ENCODE results near the gene BRD8. TPM values are rescaled to one million over a fixed set of nuclear protein-coding genes. Genes with fewer than 3 reads are reported as not detected.
"Not testable (repeated sequence)": the region's sequence is repeated elsewhere in the genome, so short reads cannot be mapped to it uniquely, and the experiment has no call there.

The BRD8 gene
- total RNA-seq (2012; rRNA removed), result 25.8 and 28.1 TPM in 2 replicates

- Histone ChIP-seq H3K4me1 (ENCODE audit: control insufficient read depth, insufficient read depth, low read length) (peaks cover 19% of the 10 kb centered on the region), H3K9ac (ENCODE audit: low read depth, low read length) (peak within 1 kb of the TSS; percentile 94), H3K4me2 (ENCODE audit: low read length) (peak within 1 kb of the TSS; percentile 88), H3K4me3 (ENCODE audit: low read length) (peak within 1 kb of the TSS; percentile 84), H3K27me3 (ENCODE audit: control insufficient read depth, insufficient read depth, low read length) (no peaks in the 10 kb centered on the region), H3K36me3 (ENCODE audit: insufficient read depth, low read length) (peaks cover 47% of the 10 kb centered on the region), H3K9me3 (replicated peaks; ENCODE audit: low read length) (no peaks in the 10 kb centered on the region)
Observed at GRCh38 chr5:138178516-138179276, at the start of gene BRD8, which contains the start of gene KIF20A. Gene BRD8 (minus strand): TSS chr5:138178630. CDS start chr5:138178614, 16 bp downstream. Gene KIF20A (plus strand): TSS chr5:138179112. CDS start chr5:138179681, 569 bp downstream.

DNA sequence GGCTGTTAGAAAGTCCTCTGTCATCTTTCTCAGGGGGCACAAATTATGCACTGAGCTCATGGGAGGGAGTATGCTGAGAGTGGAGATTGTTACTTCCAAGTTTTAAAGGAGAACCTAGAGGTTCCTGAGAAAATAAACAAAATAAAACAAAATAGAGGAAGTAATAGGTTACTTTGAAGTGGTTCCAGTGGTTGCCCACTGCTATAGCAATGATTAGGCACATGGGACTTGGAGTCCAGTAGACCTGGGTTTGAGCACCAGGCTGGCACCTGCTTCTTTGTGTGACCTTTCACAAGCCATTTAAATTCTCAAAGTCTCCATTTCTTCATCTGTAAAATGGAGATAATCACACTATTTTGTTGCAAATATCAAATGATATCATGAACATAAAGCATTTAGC, 48.5 kb upstream of the BRD8 start:
- H3K4me3 ChIP-seq (ENCODE audit: low read length), result no peak overlapping the region
- H3K9ac ChIP-seq (ENCODE audit: low read depth, low read length), result no peak overlapping the region
- H3K4me1 ChIP-seq (ENCODE audit: control insufficient read depth, insufficient read depth, low read length), result no peaks in the 10 kb centered on the region
- peaks cover 7% of the 10 kb centered on the region for H3K27me3 ChIP-seq (ENCODE audit: control insufficient read depth, insufficient read depth, low read length)
- no peaks in the 10 kb centered on the region for H3K36me3 ChIP-seq (ENCODE audit: insufficient read depth, low read length)
- no peak overlapping the region for H3K4me2 ChIP-seq (ENCODE audit: low read length)
- no peaks in the 10 kb centered on the region for H3K9me3 ChIP-seq (replicated peaks; ENCODE audit: low read length)

DNA sequence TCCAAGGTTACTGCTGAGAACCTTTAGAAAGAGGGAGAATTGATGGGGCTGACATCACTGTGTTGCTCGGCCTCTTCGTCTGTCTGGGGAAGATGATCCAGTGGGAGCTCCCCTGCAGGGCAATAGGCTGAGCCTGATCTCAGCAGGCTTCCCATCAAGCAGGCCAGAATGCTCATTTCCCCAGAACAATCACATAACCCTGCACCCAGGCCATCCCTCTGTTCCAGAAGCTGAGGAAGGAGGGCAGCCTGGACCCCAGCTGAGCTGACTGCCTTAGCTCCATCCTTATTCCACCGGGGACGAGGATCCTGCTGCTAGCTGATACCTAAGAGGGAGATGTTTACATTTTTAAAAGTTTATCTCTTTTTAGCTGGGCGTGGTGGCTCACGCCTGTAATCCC, 46.3 kb upstream of the BRD8 start:
- H3K27me3 ChIP-seq (ENCODE audit: control insufficient read depth, insufficient read depth, low read length), result peaks cover 3% of the 10 kb centered on the region
- H3K4me3 ChIP-seq (ENCODE audit: low read length), result no peak overlapping the region
- H3K4me2 ChIP-seq (ENCODE audit: low read length), result no peak overlapping the region
- H3K9me3 ChIP-seq (replicated peaks; ENCODE audit: low read length), result no peaks in the 10 kb centered on the region
- no peaks in the 10 kb centered on the region for H3K4me1 ChIP-seq (ENCODE audit: control insufficient read depth, insufficient read depth, low read length)
- H3K9ac ChIP-seq (ENCODE audit: low read depth, low read length), result no peak overlapping the region
- H3K36me3 ChIP-seq (ENCODE audit: insufficient read depth, low read length), result no peaks in the 10 kb centered on the region

GRCh38 chr5:138223532-138223931, 45.1 kb upstream of the BRD8 start:
- Histone ChIP-seq H3K36me3 (ENCODE audit: insufficient read depth, low read length) (no peaks in the 10 kb centered on the region), H3K4me2 (ENCODE audit: low read length) (no peak overlapping the region), H3K4me1 (ENCODE audit: control insufficient read depth, insufficient read depth, low read length) (no peaks in the 10 kb centered on the region), H3K9ac (ENCODE audit: low read depth, low read length) (no peak overlapping the region), H3K9me3 (replicated peaks; ENCODE audit: low read length) (no peaks in the 10 kb centered on the region), H3K4me3 (ENCODE audit: low read length) (no peak overlapping the region), H3K27me3 (ENCODE audit: control insufficient read depth, insufficient read depth, low read length) (peaks cover 3% of the 10 kb centered on the region)

GRCh38 chr5:138216799-138217198, 38.4 kb upstream of the BRD8 start:
- Histone ChIP-seq H3K4me3 (ENCODE audit: low read length) (no peak overlapping the region), H3K36me3 (ENCODE audit: insufficient read depth, low read length) (no peaks in the 10 kb centered on the region), H3K9ac (ENCODE audit: low read depth, low read length) (no peak overlapping the region), H3K4me2 (ENCODE audit: low read length) (no peak overlapping the region), H3K27me3 (ENCODE audit: control insufficient read depth, insufficient read depth, low read length) (no peaks in the 10 kb centered on the region), H3K4me1 (ENCODE audit: control insufficient read depth, insufficient read depth, low read length) (peaks cover 4% of the 10 kb centered on the region), H3K9me3 (replicated peaks; ENCODE audit: low read length) (no peaks in the 10 kb centered on the region)

- Histone ChIP-seq H3K4me3 (ENCODE audit: low read length) (peak within 1 kb of the TSS; percentile 85), H3K9ac (ENCODE audit: low read depth, low read length) (peak within 1 kb of the TSS; percentile 93), H3K27me3 (ENCODE audit: control insufficient read depth, insufficient read depth, low read length) (no peaks in the 10 kb centered on the region), H3K4me1 (ENCODE audit: control insufficient read depth, insufficient read depth, low read length) (peaks cover 4% of the 10 kb centered on the region), H3K9me3 (replicated peaks; ENCODE audit: low read length) (no peaks in the 10 kb centered on the region), H3K4me2 (ENCODE audit: low read length) (peak within 1 kb of the TSS; percentile 81), H3K36me3 (ENCODE audit: insufficient read depth, low read length) (peaks cover 5% of the 10 kb centered on the region)
Observed at GRCh38 chr5:138213161-138214029, 35.0 kb upstream of the BRD8 start, which contains the start of gene CDC23. Gene CDC23 (minus strand): TSS chr5:138213323. CDS start chr5:138213312, 11 bp downstream.

GRCh38 chr5:138212828-138213160, 34.4 kb upstream of the BRD8 start:
- Histone ChIP-seq H3K27me3 (ENCODE audit: control insufficient read depth, insufficient read depth, low read length) (no peaks in the 10 kb centered on the region), H3K4me2 (ENCODE audit: low read length) (peak overlapping the region; percentile 75), H3K9me3 (replicated peaks; ENCODE audit: low read length) (no peaks in the 10 kb centered on the region), H3K36me3 (ENCODE audit: insufficient read depth, low read length) (peaks cover 5% of the 10 kb centered on the region), H3K9ac (ENCODE audit: low read depth, low read length) (peak overlapping the region; percentile 93), H3K4me3 (ENCODE audit: low read length) (peak overlapping the region; percentile 85), H3K4me1 (ENCODE audit: control insufficient read depth, insufficient read depth, low read length) (peaks cover 4% of the 10 kb centered on the region)

DNA sequence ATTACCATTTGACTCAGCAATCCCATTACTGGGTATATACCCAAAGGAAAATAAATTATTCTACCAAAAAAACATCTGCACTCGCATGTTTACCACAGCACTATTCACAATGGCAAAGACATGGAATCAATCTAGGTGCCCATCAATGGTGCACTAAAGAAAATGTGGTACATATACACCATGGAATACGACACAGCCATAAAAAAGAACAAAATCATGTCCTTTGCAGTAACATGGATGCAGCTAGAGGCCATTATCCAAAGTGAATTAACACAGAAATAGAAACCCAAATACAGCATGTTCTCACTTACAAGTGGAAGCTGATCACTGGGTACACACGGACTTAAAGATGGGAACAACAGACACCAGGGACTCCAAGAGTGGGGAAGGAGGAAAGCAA, 32.6 kb upstream of the BRD8 start:
- Histone ChIP-seq H3K4me2 (ENCODE audit: low read length) (no peak overlapping the region), H3K4me1 (ENCODE audit: control insufficient read depth, insufficient read depth, low read length) (peaks cover 4% of the 10 kb centered on the region), H3K4me3 (ENCODE audit: low read length) (no peak overlapping the region), H3K36me3 (ENCODE audit: insufficient read depth, low read length) (peaks cover 5% of the 10 kb centered on the region), H3K9me3 (replicated peaks; ENCODE audit: low read length) (no peaks in the 10 kb centered on the region), H3K9ac (ENCODE audit: low read depth, low read length) (no peak overlapping the region), H3K27me3 (ENCODE audit: control insufficient read depth, insufficient read depth, low read length) (no peaks in the 10 kb centered on the region)

- not testable (repeated sequence) for H3K27me3 ChIP-seq (ENCODE audit: control insufficient read depth, insufficient read depth, low read length); H3K4me1 ChIP-seq (ENCODE audit: control insufficient read depth, insufficient read depth, low read length); H3K4me2 ChIP-seq (ENCODE audit: low read length); H3K9ac ChIP-seq (ENCODE audit: low read depth, low read length); H3K9me3 ChIP-seq (replicated peaks; ENCODE audit: low read length); H3K4me3 ChIP-seq (ENCODE audit: low read length)
- peaks cover 52% of the 10 kb centered on the region for H3K36me3 ChIP-seq (ENCODE audit: insufficient read depth, low read length)
Observed at GRCh38 chr5:138193859-138194258, 15.4 kb upstream of the BRD8 start.

DNA sequence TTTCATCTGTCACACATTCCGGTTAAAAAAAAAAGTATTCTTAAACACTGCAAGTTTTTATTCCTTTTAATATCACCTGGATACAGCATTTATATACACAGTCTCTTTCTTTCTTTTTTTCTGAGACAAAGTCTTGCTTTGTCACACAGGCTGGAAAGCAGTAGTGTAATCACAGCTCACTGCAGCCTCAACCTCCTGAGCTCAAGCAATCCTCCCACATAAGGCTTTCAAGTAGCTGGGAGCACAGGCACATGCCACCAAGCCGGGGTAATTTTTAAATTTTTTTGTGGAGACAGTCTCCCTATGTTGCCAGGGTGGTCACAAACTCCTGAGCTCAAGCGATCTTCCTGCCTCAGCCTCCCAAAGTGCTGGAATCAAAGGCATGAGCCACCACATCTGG, 14.4 kb upstream of the BRD8 start:
- Histone ChIP-seq H3K9ac (ENCODE audit: low read depth, low read length) (no peak overlapping the region), H3K4me1 (ENCODE audit: control insufficient read depth, insufficient read depth, low read length) (no peaks in the 10 kb centered on the region), H3K9me3 (replicated peaks; ENCODE audit: low read length) (no peaks in the 10 kb centered on the region), H3K27me3 (ENCODE audit: control insufficient read depth, insufficient read depth, low read length) (no peaks in the 10 kb centered on the region), H3K36me3 (ENCODE audit: insufficient read depth, low read length) (peaks cover 53% of the 10 kb centered on the region), H3K4me3 (ENCODE audit: low read length) (no peak overlapping the region), H3K4me2 (ENCODE audit: low read length) (no peak overlapping the region)

DNA sequence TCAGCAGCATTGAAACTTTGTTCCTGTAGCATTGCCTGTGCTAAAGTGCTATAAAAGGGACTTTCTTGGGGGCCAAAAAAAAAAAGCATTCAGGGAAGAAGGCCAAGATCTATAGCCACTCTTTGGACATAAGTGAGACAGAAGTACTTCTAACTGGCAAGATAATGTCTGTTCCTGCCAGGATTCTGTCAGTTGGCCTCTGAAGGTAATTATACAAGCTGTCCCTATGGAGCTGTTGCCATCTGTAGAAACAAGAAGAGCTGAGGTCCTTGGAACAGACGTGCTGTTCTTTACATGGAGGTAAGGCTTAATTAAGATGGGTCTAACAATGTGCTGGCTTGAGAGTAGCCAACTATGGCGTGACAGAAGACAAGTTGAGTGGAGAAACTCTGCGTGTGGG, 10.2 kb upstream of the BRD8 start:
- H3K9ac ChIP-seq (ENCODE audit: low read depth, low read length), result no peak overlapping the region
- H3K4me2 ChIP-seq (ENCODE audit: low read length), result no peak overlapping the region
- H3K4me3 ChIP-seq (ENCODE audit: low read length), result no peak overlapping the region
- no peaks in the 10 kb centered on the region for H3K27me3 ChIP-seq (ENCODE audit: control insufficient read depth, insufficient read depth, low read length)
- no peaks in the 10 kb centered on the region for H3K4me1 ChIP-seq (ENCODE audit: control insufficient read depth, insufficient read depth, low read length)
- peaks cover 80% of the 10 kb centered on the region for H3K36me3 ChIP-seq (ENCODE audit: insufficient read depth, low read length)
- H3K9me3 ChIP-seq (replicated peaks; ENCODE audit: low read length), result no peaks in the 10 kb centered on the region
